Stimulated activated naive CD8-positive, alpha-beta T cell treated with anti-CD3 and anti-CD28 coated beads, Interleukin-15, amount 100 ng/mL, for 72 hours (primary cell): Measurements from ENCODE around the gene CDT1.
"Not testable (repeated sequence)": the region's sequence is repeated elsewhere in the genome, so short reads cannot be mapped to it uniquely, and the experiment has no call there.

Experiments used
- ATAC-seq: fragments of 150-1000 bp; cut with Tn5 transposase; 2 replicates; pipeline ENCODE4 v1.10.0; 2021; ENCODE audit warnings: mild to moderate bottlenecking, moderate library complexity
- DNase-seq, 2 donors: peaks; one replicate each; pipeline ENCODE4 v3.0.0; 2021 to 2022
- H3K27ac Mint-ChIP-seq, 2 donors: one replicate each; pipeline ENCODE4 v1.8.0; 2022; ENCODE audit warnings: mild to moderate bottlenecking in 2 of 2, mixed read lengths in 2 of 2, moderate library complexity in 2 of 2
- H3K27me3 Mint-ChIP-seq: one replicate; pipeline ENCODE4 v1.8.0; 2022; ENCODE audit warnings: mixed read lengths
- H3K4me1 Mint-ChIP-seq: one replicate; pipeline ENCODE4 v1.8.0; 2022; ENCODE audit warnings: mild to moderate bottlenecking, mixed read lengths
- H3K4me3 Mint-ChIP-seq, 2 donors: one replicate each; pipeline ENCODE4 v1.8.0; 2022; ENCODE audit warnings: mild to moderate bottlenecking in 2 of 2, mixed read lengths in 2 of 2, moderate library complexity in 1 of 2
- H3K9me3 Mint-ChIP-seq, 2 donors: one replicate each; pipeline ENCODE4 v1.8.0; 2022; ENCODE audit warnings: mixed read lengths in 2 of 2

CDT1 gene

GRCh38 chr16:88787579-88788314 lies 15.8 kb upstream of the CDT1 start:
- H3K9me3 Mint-ChIP-seq = no peaks in the 10 kb centered on the region
- peaks cover 52% of the 10 kb centered on the region for H3K4me1 Mint-ChIP-seq
- ATAC-seq = no peak
- no peak overlapping the region for H3K27ac Mint-ChIP-seq
- no peaks in the 10 kb centered on the region for H3K27me3 Mint-ChIP-seq
- no peak for DNase-seq
- H3K4me3 Mint-ChIP-seq = no peak overlapping the region

- peaks cover 52% of the 10 kb centered on the region for H3K4me1 Mint-ChIP-seq
- DNase-seq, H3K27me3 Mint-ChIP-seq, ATAC-seq, H3K9me3 Mint-ChIP-seq, H3K4me3 Mint-ChIP-seq, H3K27ac Mint-ChIP-seq: not testable (repeated sequence)
These were observed 14.8 kb upstream of the CDT1 start for GRCh38 chr16:88788749-88789148.

GRCh38 chr16:88789594-88789993 lies 14.0 kb upstream of the CDT1 start:
- Mint-ChIP-seq H3K27me3 (no peaks in the 10 kb centered on the region), H3K4me3 (peak overlapping the region in 1 of 2 donors; percentile 36), H3K4me1 (peaks cover 53% of the 10 kb centered on the region), H3K27ac (no peak overlapping the region), H3K9me3 (no peaks in the 10 kb centered on the region)
- DNase-seq (no peak), ATAC-seq (no peak)

- Mint-ChIP-seq H3K4me1 (peaks cover 58% of the 10 kb centered on the region), H3K9me3 (no peaks in the 10 kb centered on the region), H3K27me3 (no peaks in the 10 kb centered on the region), H3K4me3 (peak overlapping the region; percentile 80 to 88), H3K27ac (peak overlapping the region; percentile 80 to 89)
- ATAC-seq (peak; percentile 82), DNase-seq (peak in 1 of 2 donors; percentile 60)
These were observed 13.0 kb upstream of the CDT1 start for GRCh38 chr16:88790312-88791211.

GRCh38 chr16:88792078-88792550 lies 11.5 kb upstream of the CDT1 start:
- no peaks in the 10 kb centered on the region for H3K27me3 Mint-ChIP-seq
- ATAC-seq = peak; percentile 19
- peak overlapping the region in 1 of 2 donors; percentile 79 for H3K4me3 Mint-ChIP-seq
- DNase-seq = no peak
- peaks cover 56% of the 10 kb centered on the region for H3K4me1 Mint-ChIP-seq
- H3K9me3 Mint-ChIP-seq = no peaks in the 10 kb centered on the region
- H3K27ac Mint-ChIP-seq = no peak overlapping the region

- peaks cover 56% of the 10 kb centered on the region for H3K4me1 Mint-ChIP-seq
- peak overlapping the region; percentile 36 to 88 for H3K27ac Mint-ChIP-seq
- no peak for DNase-seq
These were observed 10.8 kb upstream of the CDT1 start for GRCh38 chr16:88792668-88793250.

GRCh38 chr16:88793251-88793954 lies 10.2 kb upstream of the CDT1 start:
- peak overlapping the region in 1 of 2 donors; percentile 84 for H3K27ac Mint-ChIP-seq
- ATAC-seq = peak; percentile 24
- DNase-seq = no peak
- no peaks in the 10 kb centered on the region for H3K9me3 Mint-ChIP-seq
- peaks cover 56% of the 10 kb centered on the region for H3K4me1 Mint-ChIP-seq
- H3K27me3 Mint-ChIP-seq = no peaks in the 10 kb centered on the region
- H3K4me3 Mint-ChIP-seq = peak overlapping the region; percentile 19 to 74

More at GRCh38 chr16:88792668-88793250, 10.8 kb upstream of the CDT1 start:
- no peak for ATAC-seq
- Mint-ChIP-seq H3K27me3 (no peaks in the 10 kb centered on the region), H3K9me3 (no peaks in the 10 kb centered on the region), H3K4me3 (peak overlapping the region; percentile 35 to 74)

GRCh38 chr16:88796278-88796677 lies 7.3 kb upstream of the CDT1 start:
- H3K4me3 Mint-ChIP-seq = no peak overlapping the region
- ATAC-seq (no peak), DNase-seq (no peak)
- H3K9me3 Mint-ChIP-seq = no peaks in the 10 kb centered on the region
- no peaks in the 10 kb centered on the region for H3K27me3 Mint-ChIP-seq
- peaks cover 54% of the 10 kb centered on the region for H3K4me1 Mint-ChIP-seq
- no peak overlapping the region for H3K27ac Mint-ChIP-seq

GRCh38 chr16:88798073-88798472 lies 5.5 kb upstream of the CDT1 start:
- DNase-seq (no peak), ATAC-seq (no peak)
- no peak overlapping the region for H3K27ac Mint-ChIP-seq
- no peaks in the 10 kb centered on the region for H3K27me3 Mint-ChIP-seq
- H3K4me3 Mint-ChIP-seq = no peak overlapping the region
- no peaks in the 10 kb centered on the region for H3K9me3 Mint-ChIP-seq
- peaks cover 43% of the 10 kb centered on the region for H3K4me1 Mint-ChIP-seq

GRCh38 chr16:88798772-88799455 lies 4.7 kb upstream of the CDT1 start:
- no peak overlapping the region for H3K27ac Mint-ChIP-seq
- ATAC-seq (no peak), DNase-seq (no peak)
- no peaks in the 10 kb centered on the region for H3K27me3 Mint-ChIP-seq
- H3K9me3 Mint-ChIP-seq = no peaks in the 10 kb centered on the region
- no peak overlapping the region for H3K4me3 Mint-ChIP-seq
- H3K4me1 Mint-ChIP-seq = peaks cover 35% of the 10 kb centered on the region

- H3K27ac Mint-ChIP-seq = no peak overlapping the region
- no peaks in the 10 kb centered on the region for H3K27me3 Mint-ChIP-seq
- peaks cover 36% of the 10 kb centered on the region for H3K4me1 Mint-ChIP-seq
- DNase-seq (no peak), ATAC-seq (no peak)
- no peaks in the 10 kb centered on the region for H3K9me3 Mint-ChIP-seq
- H3K4me3 Mint-ChIP-seq = no peak overlapping the region
These were observed 3.9 kb upstream of the CDT1 start for GRCh38 chr16:88799569-88800276.

GRCh38 chr16:88800277-88800592 lies 3.4 kb upstream of the CDT1 start:
- Mint-ChIP-seq H3K27ac (no peak overlapping the region), H3K27me3 (no peaks in the 10 kb centered on the region), H3K4me1 (peaks cover 36% of the 10 kb centered on the region), H3K9me3 (no peaks in the 10 kb centered on the region), H3K4me3 (no peak overlapping the region)
- DNase-seq (no peak), ATAC-seq (no peak)

GRCh38 chr16:88804173-88804551 lies 573 bp downstream of the CDT1 start:
- Mint-ChIP-seq H3K9me3 (no peaks in the 10 kb centered on the region), H3K27ac (peak overlapping the region; percentile 52 to 54), H3K4me3 (peak overlapping the region; percentile 86 to 93), H3K27me3 (no peaks in the 10 kb centered on the region), H3K4me1 (peaks cover 73% of the 10 kb centered on the region)
- ATAC-seq (peak; percentile 7), DNase-seq (no peak)

GRCh38 chr16:88804552-88805339 lies 1.2 kb downstream of the CDT1 start:
- Mint-ChIP-seq H3K4me1 (peaks cover 76% of the 10 kb centered on the region), H3K27me3 (no peaks in the 10 kb centered on the region), H3K9me3 (no peaks in the 10 kb centered on the region), H3K4me3 (peak overlapping the region; percentile 86 to 93), H3K27ac (peak overlapping the region; percentile 52 to 54)
- peak in 1 of 2 donors; percentile 60 for DNase-seq
- ATAC-seq = peak; percentile 46
